Measurements from ENCODE around the gene FGF8.

Gene FGF8

DNA sequence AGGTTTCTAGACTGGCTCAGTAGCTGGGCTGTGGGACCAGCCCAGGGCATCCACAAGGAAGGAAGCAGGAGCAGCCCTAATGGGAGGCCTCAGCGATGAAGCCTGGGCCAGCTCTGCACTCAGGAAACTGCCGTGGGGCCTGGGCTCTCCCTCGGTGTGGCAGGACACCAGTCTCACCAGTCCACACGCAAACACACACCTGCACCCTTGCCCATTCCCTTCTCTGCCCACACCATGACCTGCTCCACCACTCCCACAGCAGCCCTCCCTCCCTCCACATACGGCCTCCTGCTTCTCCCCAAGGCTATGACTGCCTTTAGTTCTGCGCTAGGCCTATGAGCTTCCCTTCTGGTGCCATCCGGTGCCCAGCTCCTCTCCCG is 7.1 kb downstream of the FGF8 start:
- no peak for DNase-seq (ENCODE audit: low spot score)

DNA sequence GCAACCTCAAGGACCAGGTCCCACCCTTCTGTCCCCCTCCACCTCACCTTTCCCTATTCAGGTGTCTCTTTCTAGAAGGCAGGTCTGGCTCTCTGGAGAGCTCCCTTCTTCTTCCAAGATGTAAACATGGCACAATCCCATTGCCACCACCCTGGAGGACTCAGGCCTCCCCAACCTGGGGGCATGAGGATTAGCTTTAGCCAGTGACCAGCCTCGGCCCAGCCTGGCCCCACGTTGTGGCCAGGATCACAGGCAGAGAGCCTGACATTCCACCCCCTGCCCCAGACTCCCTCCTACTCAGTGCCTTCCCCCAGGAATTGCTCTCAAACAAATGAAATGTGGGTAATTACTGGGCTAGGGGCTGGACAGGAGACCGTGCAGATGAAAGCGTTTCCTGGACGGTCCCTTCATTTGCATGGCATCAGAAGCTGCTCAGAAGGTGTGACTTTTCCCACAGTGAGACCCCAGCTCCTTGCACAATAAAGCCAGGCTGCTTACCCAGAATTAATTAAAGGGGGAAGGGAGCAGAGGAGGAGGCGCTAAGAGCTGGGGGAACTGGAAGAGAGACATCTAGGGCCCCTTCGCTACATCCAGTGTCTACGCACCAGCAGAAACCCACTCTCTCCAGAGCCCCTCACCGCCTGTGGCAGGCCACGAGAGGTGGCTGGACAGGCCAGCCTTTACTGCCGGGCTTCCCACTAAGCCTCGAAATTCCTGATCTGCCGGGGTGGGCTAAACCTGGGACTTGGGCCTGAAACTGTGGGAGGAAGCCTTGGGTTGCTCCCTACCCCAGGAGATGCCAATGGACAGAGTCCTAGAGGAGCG is 7.7 kb downstream of the FGF8 start:
- no peak for DNase-seq (ENCODE audit: low spot score)

DNA sequence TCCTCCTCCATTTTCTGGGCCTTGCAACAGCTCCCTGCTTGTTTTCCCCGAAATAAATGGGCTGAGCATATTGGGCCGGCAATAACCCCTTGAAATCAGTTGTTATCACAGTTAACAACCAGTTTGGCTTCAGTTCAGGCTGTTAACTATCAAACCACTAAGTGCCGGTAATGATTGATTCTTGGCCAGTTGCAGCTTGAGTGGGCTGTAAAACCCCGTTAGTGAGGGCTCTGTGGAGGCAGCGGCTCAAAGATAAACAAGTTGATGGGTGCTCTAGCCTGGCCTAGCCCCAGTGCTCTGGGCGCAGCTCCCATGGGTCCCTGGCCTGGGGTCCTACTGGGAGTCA is 8.3 kb downstream of the FGF8 start:
- no peak for DNase-seq (ENCODE audit: low spot score)

DNA sequence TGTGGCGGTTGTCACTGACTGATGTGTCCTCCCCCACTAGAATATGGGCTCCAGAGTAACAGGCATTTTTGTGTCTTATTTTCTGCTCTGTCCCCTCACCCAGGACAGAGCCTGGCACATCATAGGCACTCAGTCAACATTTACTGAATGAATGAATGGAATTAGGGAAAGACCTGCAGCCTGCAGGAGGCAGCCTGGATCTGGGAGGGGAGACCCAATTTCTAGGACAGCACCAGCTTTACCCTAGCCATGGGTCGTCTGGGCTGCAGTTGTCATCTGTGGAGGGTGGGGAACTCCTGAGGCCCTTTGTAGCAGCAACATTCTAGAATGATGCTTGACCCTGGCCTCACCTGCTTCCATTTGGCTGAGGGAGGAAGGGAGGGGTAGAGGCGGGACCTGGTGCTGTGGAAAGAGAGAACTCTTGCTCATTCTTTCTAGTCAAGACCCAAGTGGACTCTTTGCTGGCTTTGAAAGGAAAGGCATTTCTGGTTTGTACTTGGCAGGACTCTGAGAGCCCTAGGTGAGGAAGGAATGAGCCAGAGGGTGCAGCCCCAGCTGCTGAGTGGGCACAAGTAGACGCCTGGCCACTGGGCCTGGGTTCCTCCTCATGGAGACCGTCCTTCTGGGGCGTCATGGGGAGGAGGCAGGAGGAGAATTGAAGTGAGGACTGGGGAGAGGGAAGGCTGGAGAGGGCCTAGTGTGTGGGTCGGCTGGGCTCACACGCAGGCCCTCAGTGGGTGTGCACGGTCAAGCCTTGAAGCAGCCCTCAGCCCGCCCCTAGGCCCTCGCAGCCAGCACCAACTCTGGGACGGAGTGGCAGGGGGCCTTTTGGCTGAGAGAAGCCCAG is 8.9 kb downstream of the FGF8 start:
- DNase-seq (ENCODE audit: low spot score): no peak

DNA sequence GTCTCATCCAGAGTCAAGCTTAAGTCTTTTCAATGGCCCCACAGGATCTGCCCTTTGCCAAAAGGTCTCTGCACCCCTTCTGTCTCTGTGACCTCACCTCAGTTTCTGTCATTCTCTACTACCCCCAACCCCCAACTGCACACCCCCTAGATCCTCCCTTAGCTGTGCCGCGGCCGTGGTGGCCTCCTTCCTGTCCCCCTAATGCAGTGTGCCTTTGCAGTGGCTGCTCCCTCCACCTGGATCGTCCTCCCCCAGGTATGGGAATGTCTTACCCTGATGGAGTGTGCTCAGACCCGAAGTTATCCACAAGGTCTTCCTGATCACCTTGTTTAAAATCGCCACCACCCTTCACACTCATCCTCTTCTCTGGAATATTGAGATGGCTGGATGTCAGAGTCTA is 9.6 kb downstream of the FGF8 start:
- no peak for DNase-seq (ENCODE audit: low spot score)

DNA sequence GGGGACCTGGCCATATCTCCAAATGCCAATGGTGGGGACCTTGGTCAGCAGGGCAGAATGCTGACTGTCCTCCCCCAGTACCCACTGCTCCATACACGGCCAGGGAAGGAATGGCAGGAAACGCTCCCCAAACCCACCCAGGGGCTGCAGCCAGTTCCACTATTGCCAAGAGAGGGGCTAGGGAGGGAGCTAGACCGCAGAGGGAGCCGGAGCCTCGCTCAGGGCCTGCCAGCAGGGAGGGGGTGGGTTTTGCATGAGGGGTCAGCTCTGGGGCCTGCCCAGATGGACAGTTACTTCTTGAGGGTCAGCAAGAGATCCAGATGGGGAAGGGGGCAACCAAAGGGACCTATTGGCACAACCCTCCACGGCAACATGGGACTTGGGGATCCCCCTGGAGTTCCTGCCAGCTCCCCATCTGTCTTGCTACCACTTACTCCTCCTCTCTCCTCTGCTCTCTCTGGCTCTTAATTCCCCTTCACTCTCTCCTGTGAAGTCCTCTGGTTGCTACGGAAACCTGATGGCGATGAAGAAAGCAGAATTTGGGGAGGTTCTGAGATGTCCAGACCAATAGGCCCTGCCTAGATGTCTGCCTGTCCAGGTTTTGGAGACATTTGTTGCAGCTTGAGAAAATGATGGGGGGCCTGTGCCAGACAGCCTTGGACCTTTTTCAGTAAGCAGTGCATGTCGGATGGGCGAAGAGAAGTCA is 12.6 kb downstream of the FGF8 start:
- DNase-seq (ENCODE audit: low spot score): no peak

DNA sequence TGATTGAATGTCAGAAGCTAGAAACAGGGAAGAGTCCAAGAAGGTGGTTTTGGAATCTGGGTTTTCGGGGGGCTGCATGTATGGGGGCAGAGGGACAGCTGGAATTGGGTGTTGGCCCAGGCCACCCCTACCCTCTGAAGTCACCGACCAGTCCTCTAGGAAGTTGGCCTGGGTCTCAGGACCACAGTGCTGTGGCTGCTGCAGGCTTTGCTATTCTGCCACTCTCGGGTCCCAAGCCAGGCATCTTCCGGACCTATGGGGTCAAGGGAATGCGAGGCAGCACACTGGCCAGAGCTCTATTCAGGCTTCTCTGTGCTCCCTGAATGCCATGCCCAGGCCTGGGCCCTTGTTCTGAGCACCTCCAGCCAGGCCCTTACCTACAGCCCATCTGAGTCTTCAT is 13.2 kb downstream of the FGF8 start:
- DNase-seq (ENCODE audit: low spot score): no peak

DNA sequence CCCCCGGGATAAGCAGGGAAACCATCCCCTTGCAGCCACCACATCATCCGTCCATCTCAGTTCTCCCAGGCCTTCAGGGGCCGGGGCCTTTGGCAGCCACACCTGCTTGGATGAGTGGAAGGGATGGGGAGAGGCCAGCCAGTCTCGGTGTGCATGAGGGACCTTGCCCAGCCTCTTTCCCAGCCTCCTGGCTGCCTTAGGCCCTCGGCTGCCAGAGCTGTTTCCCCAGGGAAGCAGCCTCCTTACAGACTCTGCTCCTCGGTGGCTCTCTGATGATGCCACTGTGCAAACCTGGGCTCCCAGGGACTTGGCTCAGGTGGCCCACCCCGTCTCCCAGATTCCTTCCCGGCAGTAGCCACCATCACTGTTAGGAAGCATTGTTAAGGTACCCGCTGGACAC is 14.7 kb downstream of the FGF8 start:
- DNase-seq (ENCODE audit: low spot score): no peak

DNA sequence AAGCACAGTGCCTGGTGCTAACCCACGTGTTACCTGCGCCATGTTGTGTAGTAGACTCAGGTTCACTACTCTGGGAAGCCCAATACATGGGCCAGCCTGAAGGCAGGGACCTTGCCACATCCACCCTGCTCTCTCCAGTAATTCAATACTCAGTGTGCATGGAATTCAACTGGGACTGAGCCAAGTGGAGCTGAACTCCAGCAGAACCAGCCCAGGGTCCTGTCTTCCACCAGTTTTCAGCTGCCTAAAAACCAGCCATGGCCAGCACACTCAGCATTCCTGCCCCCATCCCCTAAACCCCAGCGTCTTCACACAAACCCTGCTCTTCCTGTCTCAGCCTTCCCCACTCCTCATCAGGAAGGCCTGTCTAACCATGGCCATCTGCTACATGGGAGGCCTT is 15.4 kb downstream of the FGF8 start:
- no peak for DNase-seq (ENCODE audit: low spot score)

DNA sequence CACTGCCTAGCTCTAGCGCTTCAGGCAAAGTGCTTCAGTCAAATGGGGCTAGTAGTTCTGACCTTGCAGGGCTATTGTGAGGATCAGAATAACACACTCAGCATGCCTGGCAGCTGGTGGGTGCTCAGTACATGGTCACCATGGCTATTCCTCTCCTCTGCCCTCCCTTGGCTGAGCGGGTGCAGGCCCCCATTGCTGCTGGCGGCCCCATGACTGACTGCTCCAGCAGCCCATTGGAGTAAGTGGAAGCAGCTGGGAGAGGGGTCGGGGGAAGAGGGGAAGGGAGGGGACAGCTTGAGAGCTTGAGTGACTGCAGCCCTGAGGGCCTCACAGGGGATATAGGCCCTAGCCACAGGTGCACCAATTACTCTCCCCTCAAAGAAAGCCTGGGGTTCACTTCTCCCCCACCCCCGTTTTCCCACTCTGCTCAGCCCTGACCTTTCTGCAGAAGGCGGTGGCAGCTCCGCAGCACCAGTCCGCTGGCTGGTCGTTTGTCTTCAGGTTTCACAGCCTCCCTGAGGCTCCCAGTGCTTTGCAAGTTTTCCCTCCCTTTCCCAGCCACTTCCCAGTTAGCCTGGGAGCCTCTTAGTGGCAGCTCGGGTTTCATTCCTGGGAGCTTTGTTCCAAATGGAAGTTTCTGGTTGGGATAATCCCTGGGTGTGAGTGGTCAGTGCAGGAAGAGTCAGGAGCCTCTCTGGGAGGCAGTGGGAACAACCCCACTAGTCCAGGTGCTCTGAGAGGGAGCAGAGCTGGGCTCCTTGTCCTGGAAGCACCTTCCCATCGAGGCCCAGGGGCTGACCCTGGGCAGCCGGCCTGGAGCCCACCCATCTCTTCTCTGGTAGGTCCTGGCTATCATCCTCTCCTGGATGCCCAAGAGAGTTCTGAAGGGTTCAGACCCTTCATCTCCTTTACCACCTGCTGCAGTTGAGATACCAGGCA is 16.3 kb downstream of the FGF8 start:
- no peak for DNase-seq (ENCODE audit: low spot score)

DNA sequence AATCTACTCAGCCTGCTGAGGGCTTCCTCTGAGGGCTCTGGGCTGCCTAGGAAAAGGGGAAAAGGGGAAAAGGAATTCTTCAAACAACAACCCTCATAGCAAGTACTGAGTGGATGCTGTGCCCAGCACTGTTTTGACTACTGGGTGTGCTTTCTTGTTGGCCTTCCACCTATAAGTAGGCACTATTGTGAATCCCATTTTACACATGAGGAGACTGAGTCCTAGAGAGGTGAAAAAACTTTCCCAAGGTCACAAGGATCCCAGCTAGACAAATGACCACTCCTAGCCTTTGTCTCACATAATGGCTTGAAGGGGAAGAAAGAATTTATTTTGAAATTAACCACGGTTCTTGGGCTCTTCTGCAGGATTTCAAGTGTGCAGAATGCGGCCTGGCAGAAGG is 17.1 kb downstream of the FGF8 start:
- DNase-seq (ENCODE audit: low spot score): no peak

DNA sequence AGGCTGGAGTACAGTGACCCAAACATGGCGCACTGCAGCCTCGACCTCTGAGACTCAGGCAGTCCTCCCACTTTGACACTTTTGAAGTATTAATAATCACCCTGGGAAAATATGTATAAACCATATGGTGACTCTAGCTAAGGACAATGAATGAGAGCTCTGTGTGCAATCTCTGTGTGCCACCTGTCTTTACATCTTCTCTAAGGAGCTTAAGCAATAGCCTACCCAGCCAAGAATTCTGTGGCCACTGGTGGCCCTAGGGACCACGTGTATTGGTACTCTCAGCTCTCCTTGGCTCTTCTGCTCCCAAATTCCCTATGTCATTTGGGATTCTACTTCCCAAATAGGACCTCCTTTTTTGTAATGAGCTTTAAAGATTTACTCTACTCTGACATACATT is 23.7 kb downstream of the FGF8 start:
- DNase-seq (ENCODE audit: low spot score): no peak

DNA sequence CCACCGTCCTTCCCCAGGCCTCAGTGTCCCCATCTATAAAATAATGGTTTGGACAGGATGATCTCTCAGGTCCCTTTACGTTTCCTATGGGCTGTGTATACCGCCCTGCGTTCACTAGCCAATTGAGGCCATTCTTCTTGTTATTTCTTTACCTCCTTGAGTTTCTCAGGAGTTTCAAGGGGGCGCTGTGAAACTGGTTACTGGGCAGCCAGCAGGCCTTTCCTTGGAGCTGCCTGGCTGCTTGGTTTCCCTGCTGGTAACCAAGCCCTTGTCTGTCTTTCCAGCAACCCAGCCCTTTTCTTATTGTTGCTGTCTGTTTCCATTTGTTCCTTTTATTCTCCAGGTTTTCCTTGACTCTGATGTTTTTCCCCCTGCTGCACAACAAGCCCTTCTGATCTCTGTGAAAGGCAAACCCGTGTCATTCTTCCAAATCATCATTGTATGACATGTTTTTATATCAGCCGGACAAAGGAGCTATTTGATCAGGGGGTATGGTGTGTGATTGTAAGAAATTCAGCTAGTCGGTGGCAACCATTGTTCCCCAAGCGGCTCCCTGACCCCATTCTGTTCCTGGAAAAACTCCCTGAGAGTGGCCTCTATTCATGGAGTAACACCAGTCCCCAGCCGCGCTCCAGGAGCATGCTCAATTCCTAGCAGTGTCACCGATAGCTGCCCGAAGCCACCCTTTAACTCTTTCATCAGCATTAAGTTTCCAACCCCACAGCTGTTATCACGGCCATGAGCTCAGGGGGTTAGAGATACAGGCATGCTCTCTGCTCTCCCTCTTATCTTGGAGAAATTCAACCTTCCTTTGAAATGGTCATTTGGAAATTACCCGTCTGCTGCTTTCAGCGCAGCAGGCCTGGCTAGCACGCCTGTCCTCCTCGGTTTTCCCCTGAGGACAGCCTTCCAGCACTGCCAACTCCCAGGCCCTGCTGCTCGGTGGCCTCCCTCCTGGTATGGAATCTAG is 26.6 kb downstream of the FGF8 start:
- no peak for DNase-seq (ENCODE audit: low spot score)

DNA sequence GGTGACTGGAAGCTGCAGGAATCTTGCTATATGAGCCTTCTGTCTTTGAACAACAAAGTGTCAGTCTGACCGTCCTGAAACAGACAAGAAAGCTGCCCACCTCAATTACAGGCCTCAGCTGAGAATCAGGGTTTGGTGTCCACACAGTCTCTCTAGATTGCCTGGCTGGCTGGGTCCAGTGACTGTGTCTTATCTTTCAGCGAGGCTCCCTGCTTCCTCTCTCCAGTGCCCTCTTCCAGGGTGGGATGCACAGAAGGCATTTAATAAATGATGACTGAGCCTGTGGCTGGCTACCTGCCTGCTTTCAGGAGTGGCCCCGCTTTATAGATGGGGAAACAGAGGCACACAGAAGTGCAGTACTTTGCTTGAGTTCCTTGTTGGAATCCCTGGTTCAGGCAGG is 27.4 kb downstream of the FGF8 start:
- DNase-seq (ENCODE audit: low spot score): no peak

DNA sequence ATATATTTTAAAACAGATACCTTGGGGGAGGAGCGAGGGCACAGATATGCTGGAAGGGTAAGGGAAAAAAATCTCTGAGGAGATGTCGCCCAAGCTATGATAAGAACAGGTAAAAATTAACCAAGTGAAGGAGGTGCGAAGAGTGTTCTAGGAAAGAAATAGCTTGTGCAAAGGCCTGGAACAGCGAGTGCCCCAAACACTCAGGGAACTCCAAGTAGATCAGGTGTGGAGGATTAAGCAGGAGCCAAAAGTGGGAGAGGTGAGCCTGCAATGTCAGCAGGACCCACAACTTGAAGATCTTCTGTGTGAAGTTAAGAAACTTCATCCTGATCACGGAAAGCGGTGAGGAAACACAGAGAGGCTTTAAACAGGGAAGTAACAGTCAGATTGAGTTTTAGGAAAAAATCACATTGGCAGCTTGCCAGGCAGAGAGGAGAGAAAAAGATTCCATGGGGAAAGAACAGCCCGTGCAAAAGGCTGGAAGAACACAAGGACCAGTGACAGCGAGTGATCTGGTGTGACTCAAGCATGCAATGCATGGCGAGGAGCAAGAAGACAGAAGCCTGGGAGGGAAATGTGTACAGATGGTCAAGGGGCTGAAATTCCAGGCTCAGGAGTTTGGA is 30.7 kb downstream of the FGF8 start:
- DNase-seq (ENCODE audit: low spot score): no peak

DNA sequence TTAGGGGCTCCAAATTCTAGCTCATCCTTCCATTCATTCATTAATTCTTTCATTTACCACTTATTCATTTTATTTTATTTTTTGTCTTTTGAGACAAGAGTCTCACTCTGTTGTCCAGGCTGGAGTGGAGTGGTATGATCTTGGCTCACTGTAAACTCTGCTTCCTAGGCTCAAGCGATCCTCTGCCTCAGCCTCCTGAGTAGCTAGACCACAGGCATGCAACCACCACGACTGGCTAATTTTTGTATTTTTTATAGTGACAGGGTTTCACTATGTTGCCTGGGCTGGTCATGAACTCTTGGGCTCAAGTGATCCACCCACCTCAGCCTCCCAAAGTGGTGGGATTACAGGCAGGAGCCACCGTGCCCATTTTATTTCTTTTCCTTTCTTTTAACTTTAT is 31.6 kb downstream of the FGF8 start:
- DNase-seq (ENCODE audit: low spot score): no peak

DNA sequence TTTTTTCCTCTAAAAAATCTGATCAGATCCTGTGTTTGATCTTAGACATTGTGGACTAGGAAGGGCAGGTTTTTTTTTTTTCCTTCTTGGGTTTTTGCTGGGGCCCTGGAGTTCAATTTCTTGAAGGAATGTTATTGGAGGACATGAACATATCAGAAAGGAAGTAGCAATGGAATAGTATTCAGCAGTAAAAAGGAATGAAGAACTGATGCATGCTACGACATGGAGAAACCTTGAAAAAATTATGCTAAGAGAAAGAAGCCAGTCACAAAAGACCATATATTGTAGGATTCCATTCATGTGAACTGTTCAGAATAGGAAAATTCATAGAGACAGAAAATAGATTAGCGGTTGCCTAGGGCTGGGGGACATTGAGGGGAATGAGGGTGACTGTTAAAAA is 34.0 kb downstream of the FGF8 start:
- DNase-seq (ENCODE audit: low spot score): no peak

DNA sequence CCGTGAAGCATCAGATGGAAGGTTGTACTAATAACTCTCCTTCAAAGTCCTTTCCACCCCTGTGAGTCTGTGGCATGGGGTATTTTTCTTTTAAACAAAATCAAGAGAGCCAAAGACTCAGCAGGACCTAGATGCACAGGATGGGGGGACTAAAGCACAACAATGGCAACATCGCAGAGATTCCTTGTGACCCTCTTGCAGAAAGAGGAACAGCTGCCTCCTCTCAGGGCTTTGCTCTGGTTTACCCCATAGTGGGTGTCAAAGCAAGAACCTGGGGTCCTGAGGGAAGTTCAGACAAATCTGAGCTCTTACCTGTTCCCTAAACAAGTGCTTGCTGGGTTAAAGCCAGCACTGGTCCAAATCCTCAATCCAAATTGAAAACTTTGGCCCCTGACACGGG is 39.2 kb downstream of the FGF8 start:
- no peak for DNase-seq (ENCODE audit: low spot score)

DNA sequence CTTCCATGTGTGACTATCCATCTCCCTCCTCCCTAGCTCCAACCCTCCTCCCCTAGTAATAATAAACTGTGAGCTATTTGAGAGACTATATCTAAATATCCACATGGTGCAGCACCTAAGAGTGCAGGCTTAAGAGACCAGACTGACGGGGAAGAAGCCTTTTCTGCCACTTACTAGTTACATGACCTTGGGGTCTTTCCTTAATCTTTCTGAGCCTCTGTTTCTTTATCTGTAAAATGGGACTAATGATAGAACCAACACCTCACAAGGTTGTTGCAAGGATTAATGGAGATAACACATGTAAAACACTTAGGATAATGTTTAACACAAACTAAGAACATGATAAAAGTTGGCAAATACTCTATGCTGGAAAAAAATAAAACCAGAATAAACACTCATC is 43.8 kb downstream of the FGF8 start:
- DNase-seq (ENCODE audit: low spot score): no peak

DNA sequence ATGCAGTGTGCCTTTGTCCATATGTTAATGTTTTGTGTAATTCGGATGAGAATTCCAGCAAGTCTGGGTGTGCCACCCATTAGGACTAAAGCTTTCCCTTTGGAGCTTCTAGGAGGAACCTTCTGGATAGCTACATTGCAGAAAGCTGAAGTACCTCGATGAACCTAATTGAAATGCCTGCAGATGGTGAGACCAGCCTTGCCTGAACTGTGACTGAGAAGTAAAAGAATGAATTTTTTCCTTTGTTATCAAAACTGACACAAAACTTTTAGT is 49.9 kb downstream of the FGF8 start:
- no peak for DNase-seq (ENCODE audit: low spot score)
